Measurements from ENCODE around the gene ETHE1. TPM values are rescaled to one million over a fixed set of nuclear protein-coding genes. Genes with fewer than 3 reads are reported as not detected.

ETHE1 gene
- total RNA-seq, 3 donors from 2014 or later, result 235 to 713 (median 450) TPM

- Histone ChIP-seq H3K4me1 (ENCODE audit: low read depth) (peaks cover 8% of the 10 kb centered on the region), H3K36me3 (ENCODE audit: low read depth) (no peaks in the 10 kb centered on the region), H3K4me3 (no peak overlapping the region), H3K9me3 (no peaks in the 10 kb centered on the region)
- intact Hi-C loops (cut with DNase I, micrococcal nuclease), result no loop called here
- ATAC-seq (no peak), DNase-seq (no peak)
- no peak for TF ChIP-seq CTCF (IDR thresholded peaks at IDR 0.05)
Observed at GRCh38 chr19:43501661-43502418, 25.2 kb downstream of the ETHE1 start.

GRCh38 chr19:43499042-43499441 is 28.0 kb downstream of the ETHE1 start:
- no peaks in the 10 kb centered on the region for H3K9me3 ChIP-seq
- H3K4me1 ChIP-seq (ENCODE audit: low read depth), result peaks cover 6% of the 10 kb centered on the region
- H3K36me3 ChIP-seq (ENCODE audit: low read depth), result peaks cover 4% of the 10 kb centered on the region
- ATAC-seq, result peak; percentile 55
- DNase-seq, result no peak
- TF ChIP-seq CTCF (IDR thresholded peaks at IDR 0.05), result no peak
- no peak overlapping the region for H3K4me3 ChIP-seq
- intact Hi-C loops (cut with DNase I, micrococcal nuclease), result no loop called here

- ATAC-seq, result no peak
- H3K4me1 ChIP-seq (ENCODE audit: low read depth), result peaks cover 6% of the 10 kb centered on the region
- no peaks in the 10 kb centered on the region for H3K9me3 ChIP-seq
- DNase-seq, result no peak
- intact Hi-C loops (cut with DNase I, micrococcal nuclease), result no loop called here
- TF ChIP-seq CTCF (IDR thresholded peaks at IDR 0.05), result no peak
- H3K4me3 ChIP-seq, result no peak overlapping the region
- peaks cover 4% of the 10 kb centered on the region for H3K36me3 ChIP-seq (ENCODE audit: low read depth)
Observed at GRCh38 chr19:43498233-43498842, 28.7 kb downstream of the ETHE1 start.

- no peak for DNase-seq
- TF ChIP-seq CTCF (IDR thresholded peaks at IDR 0.05), result no peak
- ATAC-seq, result no peak
- Histone ChIP-seq H3K9me3 (no peaks in the 10 kb centered on the region), H3K4me3 (no peak overlapping the region), H3K36me3 (ENCODE audit: low read depth) (peaks cover 4% of the 10 kb centered on the region), H3K4me1 (ENCODE audit: low read depth) (peaks cover 4% of the 10 kb centered on the region)
- intact Hi-C loops (cut with DNase I, micrococcal nuclease), result no loop called here
Observed at GRCh38 chr19:43496960-43497359, 30.0 kb downstream of the ETHE1 start.

DNA sequence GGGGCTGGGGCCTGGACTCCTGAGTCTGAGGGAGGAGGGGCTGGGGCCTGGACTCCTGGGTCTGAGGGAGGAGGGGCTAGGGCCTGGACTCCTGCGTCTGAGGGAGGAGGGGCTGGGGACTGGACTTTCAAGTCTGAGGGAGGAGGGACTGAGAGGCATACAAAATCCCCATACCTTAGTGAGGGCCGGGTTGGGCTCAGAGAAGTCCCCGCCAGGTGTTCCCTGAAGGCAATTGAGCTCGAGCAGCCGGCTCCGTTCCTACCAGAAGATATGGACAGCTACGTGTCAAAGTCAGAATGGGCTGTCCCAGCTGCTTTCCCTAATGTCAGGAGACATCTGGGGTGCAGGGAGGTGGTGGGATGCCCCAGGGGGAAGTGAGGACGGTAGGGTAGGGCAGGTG is 31.9 kb downstream of the ETHE1 start:
- ATAC-seq, result no peak
- intact Hi-C loops (cut with DNase I, micrococcal nuclease), result no loop called here
- no peak overlapping the region for H3K4me3 ChIP-seq
- DNase-seq, result no peak
- no peaks in the 10 kb centered on the region for H3K9me3 ChIP-seq
- H3K4me1 ChIP-seq (ENCODE audit: low read depth), result peaks cover 4% of the 10 kb centered on the region
- peaks cover 4% of the 10 kb centered on the region for H3K36me3 ChIP-seq (ENCODE audit: low read depth)
- TF ChIP-seq CTCF (IDR thresholded peaks at IDR 0.05), result no peak
